Measurements from ENCODE around the gene ATP6V1G2.

Gene ATP6V1G2

GRCh38 chr6:31573239-31574105 is 27.1 kb upstream of the ATP6V1G2 start:
- TF ChIP-seq CTCF (IDR thresholded peaks at IDR 0.05): no peak

DNA sequence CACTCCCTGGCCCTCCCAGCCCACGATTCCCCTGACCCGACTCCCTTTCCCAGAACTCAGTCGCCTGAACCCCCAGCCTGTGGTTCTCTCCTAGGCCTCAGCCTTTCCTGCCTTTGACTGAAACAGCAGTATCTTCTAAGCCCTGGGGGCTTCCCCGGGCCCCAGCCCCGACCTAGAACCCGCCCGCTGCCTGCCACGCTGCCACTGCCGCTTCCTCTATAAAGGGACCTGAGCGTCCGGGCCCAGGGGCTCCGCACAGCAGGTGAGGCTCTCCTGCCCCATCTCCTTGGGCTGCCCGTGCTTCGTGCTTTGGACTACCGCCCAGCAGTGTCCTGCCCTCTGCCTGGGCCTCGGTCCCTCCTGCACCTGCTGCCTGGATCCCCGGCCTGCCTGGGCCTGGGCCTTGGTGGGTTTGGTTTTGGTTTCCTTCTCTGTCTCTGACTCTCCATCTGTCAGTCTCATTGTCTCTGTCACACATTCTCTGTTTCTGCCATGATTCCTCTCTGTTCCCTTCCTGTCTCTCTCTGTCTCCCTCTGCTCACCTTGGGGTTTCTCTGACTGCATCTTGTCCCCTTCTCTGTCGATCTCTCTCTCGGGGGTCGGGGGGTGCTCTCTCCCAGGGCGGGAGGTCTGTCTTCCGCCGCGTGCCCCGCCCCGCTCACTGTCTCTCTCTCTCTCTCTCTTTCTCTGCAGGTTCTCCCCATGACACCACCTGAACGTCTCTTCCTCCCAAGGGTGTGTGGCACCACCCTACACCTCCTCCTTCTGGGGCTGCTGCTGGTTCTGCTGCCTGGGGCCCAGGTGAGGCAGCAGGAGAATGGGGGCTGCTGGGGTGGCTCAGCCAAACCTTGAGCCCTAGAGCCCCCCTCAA is 25.9 kb upstream of the ATP6V1G2 start, which contains the start of gene LTA:
Gene LTA (plus strand): TSS at position 249 of the 871 bp plus-strand sequence. CDS start 454 bp downstream, at position 703.
- no peak for TF ChIP-seq CTCF (IDR thresholded peaks at IDR 0.05)

DNA sequence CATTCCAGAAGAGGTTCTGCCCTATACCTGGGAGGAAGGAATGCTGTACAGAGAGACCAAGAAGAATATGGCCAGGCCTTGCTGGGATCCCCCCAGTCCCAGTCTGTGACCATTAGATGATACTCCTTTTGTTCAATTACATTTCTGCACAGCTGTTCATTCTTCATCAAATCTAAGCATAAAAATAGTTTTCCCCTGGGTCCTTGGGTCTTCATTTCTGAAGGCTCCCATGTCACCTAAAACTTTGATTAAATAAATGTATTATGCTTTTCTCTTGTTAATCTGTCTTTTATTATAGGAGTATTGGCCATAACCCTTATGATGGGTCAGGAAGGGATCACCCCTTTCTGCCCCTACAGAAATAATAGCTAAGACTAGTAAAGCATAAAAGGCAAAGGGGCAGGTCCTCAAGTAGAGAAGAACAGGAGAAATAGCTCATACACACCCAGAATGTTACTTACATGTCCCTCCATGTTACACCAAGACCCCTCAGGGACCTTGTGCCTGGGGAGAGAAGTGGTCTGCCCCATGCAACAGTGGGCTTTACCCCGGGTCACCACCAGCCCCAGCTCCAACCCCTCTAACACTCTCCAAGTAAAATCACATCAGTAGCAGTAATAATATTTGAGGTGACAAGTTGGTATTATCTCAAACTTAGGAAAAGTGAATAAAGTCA is 23.6 kb upstream of the ATP6V1G2 start:
- TF ChIP-seq CTCF (IDR thresholded peaks at IDR 0.05): no peak

- no peak for TF ChIP-seq CTCF (IDR thresholded peaks at IDR 0.05)
Measured at GRCh38 chr6:31568537-31568961, 22.1 kb upstream of the ATP6V1G2 start.

DNA sequence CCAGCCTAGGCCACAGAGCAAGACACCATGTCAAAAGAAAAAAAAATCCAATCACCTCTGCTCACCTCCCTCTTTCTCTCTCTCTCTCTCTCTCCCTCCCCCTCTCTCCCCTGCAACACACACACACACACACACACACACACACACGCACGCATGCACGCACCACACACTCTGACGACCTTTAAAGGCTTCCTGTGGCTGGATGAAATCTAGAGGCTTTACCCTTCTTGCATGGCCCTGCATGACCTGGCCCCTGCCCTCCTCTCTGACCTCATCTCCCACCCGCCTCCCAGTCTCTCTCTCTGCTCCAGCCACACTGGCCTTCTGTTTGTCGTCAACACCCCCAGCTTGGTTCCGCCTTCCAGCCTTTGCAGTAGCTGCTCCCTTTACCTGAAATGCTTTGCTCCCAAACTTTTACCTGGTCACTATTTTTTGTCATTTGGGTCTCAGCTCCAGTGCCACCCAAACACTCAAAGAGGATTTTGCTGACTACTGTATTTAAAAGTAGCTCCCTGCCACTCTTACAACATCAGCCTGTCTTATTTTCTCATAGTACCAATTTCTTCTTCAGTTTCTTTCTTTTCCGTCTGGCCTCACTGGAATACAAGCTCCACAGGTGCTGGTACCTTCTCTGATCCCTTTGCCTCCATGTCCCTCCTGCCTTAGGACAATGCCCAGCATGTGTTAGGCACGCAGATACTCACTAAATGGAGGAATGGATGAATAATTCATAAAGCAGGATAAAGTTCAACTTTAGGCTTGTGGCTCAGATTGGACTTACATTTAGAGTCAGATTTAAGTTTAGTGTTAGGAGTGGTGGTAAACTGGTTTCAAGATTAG is 21.3 kb upstream of the ATP6V1G2 start:
- TF ChIP-seq CTCF (IDR thresholded peaks at IDR 0.05): no peak

GRCh38 chr6:31560697-31561058 is 14.3 kb upstream of the ATP6V1G2 start:
- no peak for TF ChIP-seq CTCF (IDR thresholded peaks at IDR 0.05)
